Gastroesophageal sphincter (tissue), 3 donors: ENCODE data around the gene TGFBI.

Experiments used
- CTCF ChIP-seq, 4 experiments: fragments of 200-600 bp in 2 of 4; fragments of 450-650 bp in 2 of 4; sonication (generic) in 1 of 4; IDR thresholded peaks; one replicate each; pipeline ENCODE4 v1.5.1; 2017 to 2019; ENCODE audit warnings: antibody characterized with exemption in 4 of 4, mild to moderate bottlenecking in 2 of 4, moderate library complexity in 2 of 4
- EP300 ChIP-seq: sonication (generic); formaldehyde crosslinking; IDR thresholded peaks from one replicate; pipeline ENCODE4 v1.6.1; 2017; ENCODE audit warnings: antibody characterized with exemption, mild to moderate bottlenecking
- POLR2A ChIP-seq, 2 donors: fragments of 450-650 bp; IDR thresholded peaks; one replicate each; pipeline ENCODE4 v1.6.1; 2017; ENCODE audit warnings: antibody characterized with exemption in 2 of 2, mild to moderate bottlenecking in 2 of 2, moderate library complexity in 1 of 2

GRCh38 chr5:136079195-136079985 is 50.6 kb downstream of the TGFBI start:
- TF ChIP-seq CTCF (IDR thresholded peaks at IDR 0.05) (no peak), POLR2A (IDR thresholded peaks at IDR 0.05) (no peak), EP300 (no peak)
